WTC11 (cell line): ENCODE measurements around the gene KRT16.

Source experiments
- ESRRA ChIP-seq: sonication (generic); formaldehyde crosslinking; IDR thresholded peaks from 2 replicates; pipeline ENCODE4 v1.8.1; 2022; ENCODE audit warnings: mild to moderate bottlenecking, missing genetic modification reagents, borderline replicate concordance
- JAZF1 ChIP-seq: fragments of 250-450 bp; sonication (Bioruptor Pico); IDR thresholded peaks from 2 replicates; pipeline ENCODE4 v1.9.0; 2021; ENCODE audit warnings: moderate library complexity, mild to moderate bottlenecking, inconsistent platforms
- NR1H2 ChIP-seq: sonication (generic); formaldehyde crosslinking; IDR thresholded peaks from 2 replicates; pipeline ENCODE4 v1.9.0; 2021; ENCODE audit warnings: mild to moderate bottlenecking, moderate library complexity, missing genetic modification reagents
- NR2C2 ChIP-seq: sonication (generic); formaldehyde crosslinking; IDR thresholded peaks from 2 replicates; pipeline ENCODE4 v1.8.0; 2022; ENCODE audit warnings: mild to moderate bottlenecking, missing genetic modification reagents
- ZNF671 ChIP-seq: fragments of 250-450 bp; sonication (Bioruptor Pico); IDR thresholded peaks from 2 replicates; pipeline ENCODE4 v1.8.0; 2021; ENCODE audit warnings: mild to moderate bottlenecking
- TF ChIP-seq, protein P1 (sequence below): fragments of 250-450 bp; sonication (Bioruptor Pico); IDR thresholded peaks from 2 replicates; pipeline ENCODE4 v2.1.2; 2022; ENCODE audit warnings: mild to moderate bottlenecking, moderate library complexity
- TF ChIP-seq, protein P2 (sequence below): sonication (generic); formaldehyde crosslinking; IDR thresholded peaks from 2 replicates; pipeline ENCODE4 v1.8.1; 2023; ENCODE audit warnings: mild to moderate bottlenecking, missing genetic modification reagents, moderate library complexity
- TF ChIP-seq, protein P3 (sequence below): sonication (generic); formaldehyde crosslinking; IDR thresholded peaks from 2 replicates; pipeline ENCODE4 v1.8.0; 2023; ENCODE audit warnings: missing genetic modification reagents
- TF ChIP-seq, protein P4 (sequence below): sonication (generic); formaldehyde crosslinking; IDR thresholded peaks from 2 replicates; pipeline ENCODE4 v1.8.1; 2022; ENCODE audit warnings: low read depth, mild to moderate bottlenecking, moderate library complexity, missing genetic modification reagents, borderline replicate concordance
- TF ChIP-seq, protein P5 (sequence below): fragments of 200-600 bp; IDR thresholded peaks from 2 replicates; pipeline ENCODE4 v1.8.0; 2022; ENCODE audit warnings: antibody characterized with exemption
- TF ChIP-seq, protein P6 (sequence below): sonication (generic); formaldehyde crosslinking; conservative IDR thresholded peaks from 2 replicates; pipeline ENCODE4 v1.8.1; 2022; ENCODE audit warnings: mild to moderate bottlenecking, missing genetic modification reagents

DNA sequence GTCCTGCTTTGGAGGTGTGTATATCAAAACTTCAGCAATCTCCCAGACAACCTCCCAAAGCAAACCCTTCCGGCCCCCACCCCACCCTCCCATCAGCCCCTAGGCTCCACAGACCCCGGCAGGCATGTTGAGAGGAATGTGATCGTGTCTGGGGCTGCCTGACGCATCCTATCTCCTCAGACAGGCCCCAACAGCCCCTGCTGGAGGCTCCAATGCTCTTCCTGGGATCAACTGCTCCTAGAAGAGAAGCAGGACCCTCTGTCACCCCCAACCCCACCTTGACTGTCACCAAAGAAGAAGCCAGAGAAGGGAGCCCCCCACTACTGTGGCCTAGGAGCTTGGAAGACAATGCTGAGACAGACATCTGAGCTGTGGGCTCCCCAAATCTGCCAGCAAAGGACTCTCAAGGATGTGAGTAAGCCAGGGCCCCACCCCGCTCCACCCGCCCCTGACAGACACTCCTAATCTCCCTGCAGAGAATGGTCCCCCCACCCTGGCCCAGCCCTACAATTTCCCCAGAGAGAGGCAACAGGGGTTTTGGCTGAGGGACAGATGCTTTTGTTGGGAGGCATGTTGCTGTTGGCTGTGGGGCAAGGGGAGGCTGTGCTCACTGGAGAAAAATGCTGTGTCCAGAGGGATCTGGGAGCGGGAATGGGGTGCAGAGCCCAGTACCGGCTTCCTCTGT is 24.3 kb downstream of the KRT16 start:
- TF ChIP-seq, protein P1, sequence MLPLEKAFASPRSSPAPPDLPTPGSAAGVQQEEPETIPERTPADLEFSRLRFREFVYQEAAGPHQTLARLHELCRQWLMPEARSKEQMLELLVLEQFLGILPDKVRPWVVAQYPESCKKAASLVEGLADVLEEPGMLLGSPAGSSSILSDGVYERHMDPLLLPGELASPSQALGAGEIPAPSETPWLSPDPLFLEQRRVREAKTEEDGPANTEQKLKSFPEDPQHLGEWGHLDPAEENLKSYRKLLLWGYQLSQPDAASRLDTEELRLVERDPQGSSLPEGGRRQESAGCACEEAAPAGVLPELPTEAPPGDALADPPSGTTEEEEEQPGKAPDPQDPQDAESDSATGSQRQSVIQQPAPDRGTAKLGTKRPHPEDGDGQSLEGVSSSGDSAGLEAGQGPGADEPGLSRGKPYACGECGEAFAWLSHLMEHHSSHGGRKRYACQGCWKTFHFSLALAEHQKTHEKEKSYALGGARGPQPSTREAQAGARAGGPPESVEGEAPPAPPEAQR (CRISPR knock-in tag), result no peak
- TF ChIP-seq ESRRA (CRISPR knock-in tag), result no peak
- TF ChIP-seq ZNF671 (CRISPR knock-in tag), result no peak
- TF ChIP-seq NR2C2 (CRISPR knock-in tag), result no peak
- TF ChIP-seq, protein P2, sequence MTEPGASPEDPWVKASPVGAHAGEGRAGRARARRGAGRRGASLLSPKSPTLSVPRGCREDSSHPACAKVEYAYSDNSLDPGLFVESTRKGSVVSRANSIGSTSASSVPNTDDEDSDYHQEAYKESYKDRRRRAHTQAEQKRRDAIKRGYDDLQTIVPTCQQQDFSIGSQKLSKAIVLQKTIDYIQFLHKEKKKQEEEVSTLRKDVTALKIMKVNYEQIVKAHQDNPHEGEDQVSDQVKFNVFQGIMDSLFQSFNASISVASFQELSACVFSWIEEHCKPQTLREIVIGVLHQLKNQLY (CRISPR knock-in tag), result no peak
- TF ChIP-seq, protein P3, sequence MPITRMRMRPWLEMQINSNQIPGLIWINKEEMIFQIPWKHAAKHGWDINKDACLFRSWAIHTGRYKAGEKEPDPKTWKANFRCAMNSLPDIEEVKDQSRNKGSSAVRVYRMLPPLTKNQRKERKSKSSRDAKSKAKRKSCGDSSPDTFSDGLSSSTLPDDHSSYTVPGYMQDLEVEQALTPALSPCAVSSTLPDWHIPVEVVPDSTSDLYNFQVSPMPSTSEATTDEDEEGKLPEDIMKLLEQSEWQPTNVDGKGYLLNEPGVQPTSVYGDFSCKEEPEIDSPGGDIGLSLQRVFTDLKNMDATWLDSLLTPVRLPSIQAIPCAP (CRISPR knock-in tag), result no peak
- TF ChIP-seq, protein P4, sequence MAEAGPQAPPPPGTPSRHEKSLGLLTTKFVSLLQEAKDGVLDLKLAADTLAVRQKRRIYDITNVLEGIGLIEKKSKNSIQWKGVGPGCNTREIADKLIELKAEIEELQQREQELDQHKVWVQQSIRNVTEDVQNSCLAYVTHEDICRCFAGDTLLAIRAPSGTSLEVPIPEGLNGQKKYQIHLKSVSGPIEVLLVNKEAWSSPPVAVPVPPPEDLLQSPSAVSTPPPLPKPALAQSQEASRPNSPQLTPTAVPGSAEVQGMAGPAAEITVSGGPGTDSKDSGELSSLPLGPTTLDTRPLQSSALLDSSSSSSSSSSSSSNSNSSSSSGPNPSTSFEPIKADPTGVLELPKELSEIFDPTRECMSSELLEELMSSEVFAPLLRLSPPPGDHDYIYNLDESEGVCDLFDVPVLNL (CRISPR knock-in tag), result no peak
- no peak for TF ChIP-seq JAZF1 (CRISPR knock-in tag)
- TF ChIP-seq, protein P5, sequence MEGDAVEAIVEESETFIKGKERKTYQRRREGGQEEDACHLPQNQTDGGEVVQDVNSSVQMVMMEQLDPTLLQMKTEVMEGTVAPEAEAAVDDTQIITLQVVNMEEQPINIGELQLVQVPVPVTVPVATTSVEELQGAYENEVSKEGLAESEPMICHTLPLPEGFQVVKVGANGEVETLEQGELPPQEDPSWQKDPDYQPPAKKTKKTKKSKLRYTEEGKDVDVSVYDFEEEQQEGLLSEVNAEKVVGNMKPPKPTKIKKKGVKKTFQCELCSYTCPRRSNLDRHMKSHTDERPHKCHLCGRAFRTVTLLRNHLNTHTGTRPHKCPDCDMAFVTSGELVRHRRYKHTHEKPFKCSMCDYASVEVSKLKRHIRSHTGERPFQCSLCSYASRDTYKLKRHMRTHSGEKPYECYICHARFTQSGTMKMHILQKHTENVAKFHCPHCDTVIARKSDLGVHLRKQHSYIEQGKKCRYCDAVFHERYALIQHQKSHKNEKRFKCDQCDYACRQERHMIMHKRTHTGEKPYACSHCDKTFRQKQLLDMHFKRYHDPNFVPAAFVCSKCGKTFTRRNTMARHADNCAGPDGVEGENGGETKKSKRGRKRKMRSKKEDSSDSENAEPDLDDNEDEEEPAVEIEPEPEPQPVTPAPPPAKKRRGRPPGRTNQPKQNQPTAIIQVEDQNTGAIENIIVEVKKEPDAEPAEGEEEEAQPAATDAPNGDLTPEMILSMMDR, result no peak
- TF ChIP-seq, protein P6, sequence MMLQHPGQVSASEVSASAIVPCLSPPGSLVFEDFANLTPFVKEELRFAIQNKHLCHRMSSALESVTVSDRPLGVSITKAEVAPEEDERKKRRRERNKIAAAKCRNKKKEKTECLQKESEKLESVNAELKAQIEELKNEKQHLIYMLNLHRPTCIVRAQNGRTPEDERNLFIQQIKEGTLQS, result no peak
- no peak for TF ChIP-seq NR1H2 (CRISPR knock-in tag)
